Measurements from ENCODE around the gene C18orf63. TPM values are rescaled to one million over a fixed set of nuclear protein-coding genes. Genes with fewer than 3 reads are reported as not detected.

The C18orf63 gene
- total RNA-seq, 2 donors from 2014 or later: not detected

GRCh38 chr18:74367905-74368304, 52.3 kb downstream of the C18orf63 start:
- H3K4me3 ChIP-seq: no peak overlapping the region
- no peaks in the 10 kb centered on the region for H3K27me3 ChIP-seq (replicated peaks; ENCODE audit: insufficient read depth)
- no peak for DNase-seq (ENCODE audit: low spot score)
- ATAC-seq (ENCODE audit: insufficient number of reproducible peaks, low FRiP score, low read depth): no peak
- TF ChIP-seq CTCF (IDR thresholded peaks at IDR 0.05): no peak
- no peaks in the 10 kb centered on the region for H3K36me3 ChIP-seq
- H3K9me3 ChIP-seq: no peaks in the 10 kb centered on the region
- H3K27ac ChIP-seq: no peak overlapping the region
- no peaks in the 10 kb centered on the region for H3K4me1 ChIP-seq (ENCODE audit: control insufficient read depth in 1 of 2, low read depth in 2 of 2)

GRCh38 chr18:74368901-74369705, 53.5 kb downstream of the C18orf63 start:
- no peak for ATAC-seq (ENCODE audit: insufficient number of reproducible peaks, low FRiP score, low read depth)
- Histone ChIP-seq H3K9me3 (no peaks in the 10 kb centered on the region), H3K27ac (no peak overlapping the region), H3K27me3 (replicated peaks; ENCODE audit: insufficient read depth) (no peaks in the 10 kb centered on the region), H3K4me3 (no peak overlapping the region), H3K36me3 (no peaks in the 10 kb centered on the region), H3K4me1 (ENCODE audit: control insufficient read depth in 1 of 2, low read depth in 2 of 2) (no peaks in the 10 kb centered on the region)
- no peak for DNase-seq (ENCODE audit: low spot score)
- TF ChIP-seq CTCF (IDR thresholded peaks at IDR 0.05): no peak

- Histone ChIP-seq H3K36me3 (no peaks in the 10 kb centered on the region), H3K27me3 (replicated peaks; ENCODE audit: insufficient read depth) (no peaks in the 10 kb centered on the region), H3K4me1 (ENCODE audit: control insufficient read depth in 1 of 2, low read depth in 2 of 2) (no peaks in the 10 kb centered on the region), H3K4me3 (no peak overlapping the region), H3K27ac (no peak overlapping the region), H3K9me3 (no peaks in the 10 kb centered on the region)
- ATAC-seq (ENCODE audit: insufficient number of reproducible peaks, low FRiP score, low read depth): no peak
- no peak for TF ChIP-seq CTCF (IDR thresholded peaks at IDR 0.05)
- DNase-seq (ENCODE audit: low spot score): no peak
Observed at GRCh38 chr18:74370115-74370514, 54.5 kb downstream of the C18orf63 start.

- no peak for TF ChIP-seq CTCF (IDR thresholded peaks at IDR 0.05)
- Histone ChIP-seq H3K27me3 (replicated peaks; ENCODE audit: insufficient read depth) (no peaks in the 10 kb centered on the region), H3K27ac (no peak overlapping the region), H3K4me3 (no peak overlapping the region), H3K9me3 (no peaks in the 10 kb centered on the region), H3K36me3 (no peaks in the 10 kb centered on the region), H3K4me1 (ENCODE audit: control insufficient read depth in 1 of 2, low read depth in 2 of 2) (peaks cover 3 to 11% of the 10 kb centered on the region in 2 donors)
- no peak for DNase-seq (ENCODE audit: low spot score)
- ATAC-seq (ENCODE audit: insufficient number of reproducible peaks, low FRiP score, low read depth): no peak
Observed at GRCh38 chr18:74373428-74373827, 57.8 kb downstream of the C18orf63 start.

- peaks cover 5 to 19% of the 10 kb centered on the region in 2 donors for H3K4me1 ChIP-seq (ENCODE audit: control insufficient read depth in 1 of 2, low read depth in 2 of 2)
- DNase-seq (ENCODE audit: low spot score) (no peak), ATAC-seq (ENCODE audit: insufficient number of reproducible peaks, low FRiP score, low read depth) (no peak)
- H3K4me3 ChIP-seq: no peak overlapping the region
- H3K9me3 ChIP-seq: no peaks in the 10 kb centered on the region
- TF ChIP-seq CTCF (IDR thresholded peaks at IDR 0.05): no peak
- no peak overlapping the region for H3K27ac ChIP-seq
- no peaks in the 10 kb centered on the region for H3K27me3 ChIP-seq (replicated peaks; ENCODE audit: insufficient read depth)
- no peaks in the 10 kb centered on the region for H3K36me3 ChIP-seq
Observed at GRCh38 chr18:74375999-74376398, 60.4 kb downstream of the C18orf63 start.

Data from thoracic aorta (tissue), 2 donors.